CD4-positive, alpha-beta memory T cell (primary cell): Measurements from ENCODE around the gene IKBKE. TPM values are rescaled to one million over a fixed set of nuclear protein-coding genes. Genes with fewer than 3 reads are reported as not detected.

ENCODE experiments used
- CTCF ChIA-PET: fragments of 350-600 bp; sonication (Branson Sonifier 250); formaldehyde crosslinking; loops from one replicate; lab custom pipeline; 2021; ENCODE audit warnings: inconsistent platforms; ENCODE audit not compliant: partially characterized antibody; lab: Charles Lee
- POLR2A ChIA-PET: fragments of 350-600 bp; sonication (Branson Sonifier 250); formaldehyde crosslinking; loops from one replicate; lab custom pipeline; 2021; ENCODE audit not compliant: partially characterized antibody; lab: Charles Lee
- DNase-seq, 5 donors: peaks; one replicate each; pipeline versions ENCODE4 v3.0.0 to v3.0.0-alpha.2; 2020 to 2022; ENCODE audit warnings: mixed read lengths in 1 of 5
- H3K27ac ChIP-seq: one replicate; pipeline ENCODE4 v1.7.0; 2013; ENCODE audit warnings: low read depth, low read length
- H3K27me3 ChIP-seq: 2 replicates; pipeline ENCODE4 v1.7.0; 2013; ENCODE audit warnings: mild to moderate bottlenecking, low read length, moderate library complexity; ENCODE audit not compliant: insufficient read depth
- H3K36me3 ChIP-seq: 2 replicates; pipeline ENCODE4 v1.7.0; 2013; ENCODE audit warnings: mild to moderate bottlenecking, low read length, moderate library complexity; ENCODE audit not compliant: insufficient read depth
- H3K4me1 ChIP-seq: 2 replicates; pipeline ENCODE4 v1.7.0; 2013; ENCODE audit warnings: mild to moderate bottlenecking, low read length, moderate library complexity; ENCODE audit not compliant: insufficient read depth
- H3K4me3 ChIP-seq, 2 donors: one replicate each; pipeline ENCODE4 v1.7.0; 2013; ENCODE audit warnings: low read length in 2 of 2, mild to moderate bottlenecking in 1 of 2
- H3K9me3 ChIP-seq, 2 donors: one replicate each; pipeline ENCODE4 v1.7.0; 2013; ENCODE audit warnings: low read length in 2 of 2, control low read depth in 1 of 2; ENCODE audit not compliant: control insufficient read depth in 1 of 2
- H3K27ac Mint-ChIP-seq, 7 donors: one replicate each; pipeline ENCODE4 v1.8.0; 2020 to 2021; ENCODE audit warnings: mixed read lengths in 7 of 7, mild to moderate bottlenecking in 6 of 7, inconsistent platforms in 3 of 7, moderate library complexity in 3 of 7
- H3K27me3 Mint-ChIP-seq, 2 donors: one replicate each; pipeline ENCODE4 v1.8.0; 2020 to 2021; ENCODE audit warnings: mixed read lengths in 2 of 2
- H3K36me3 Mint-ChIP-seq, 2 donors: one replicate each; pipeline ENCODE4 v1.8.0; 2020 to 2021; ENCODE audit warnings: mixed read lengths in 2 of 2, inconsistent platforms in 1 of 2, mild to moderate bottlenecking in 1 of 2
- H3K4me1 Mint-ChIP-seq, 4 donors: one replicate each; pipeline ENCODE4 v1.8.0; 2020 to 2021; ENCODE audit warnings: mixed read lengths in 4 of 4, mild to moderate bottlenecking in 1 of 4
- H3K4me3 Mint-ChIP-seq, 8 donors: one replicate each; pipeline ENCODE4 v1.8.0; 2020 to 2021; ENCODE audit warnings: mixed read lengths in 8 of 8, mild to moderate bottlenecking in 7 of 8, moderate library complexity in 6 of 8, inconsistent platforms in 3 of 8
- H3K9me3 Mint-ChIP-seq, 8 donors: one replicate each; pipeline ENCODE4 v1.8.0; 2020 to 2021; ENCODE audit warnings: mixed read lengths in 8 of 8, mild to moderate bottlenecking in 5 of 8, inconsistent platforms in 3 of 8, moderate library complexity in 1 of 8
- intact Hi-C: fragments of 100-400 bp; cut with micrococcal nuclease; formaldehyde crosslinking; loops from one replicate; pipeline ENCODE4 v1.15.1; 2023
- polyA plus RNA-seq, 2 donors: library from polyadenylated mRNA; unstranded; fragments of 300-500 nt; fragmentation: Illumina TruSeq; gene quantifications; one replicate each; pipeline ENCODE4 v1.2.3, GENCODE V29; 2021
- total RNA-seq, 2 experiments: library from RNA; stranded (reverse); gene quantifications; one replicate each; pipeline ENCODE4 v1.2.3, GENCODE V29; 2021

The IKBKE gene
- total and polyA plus RNA-seq, 4 experiments from 2014 or later = 46.8 to 92.3 (median 69.0) TPM

- ChIA-PET POLR2A (interaction anchor here (1.1 to 3.4 kb wide), 3 partner anchors 11 to 127 kb away, joined by 3 to 30 read pairs (median 20); partner anchors contain the start of genes DYRK3 and IKBKE), CTCF (no interaction called here)
- H3K27me3 ChIP-seq = peaks cover 4% of the 10 kb centered on the region
- Mint-ChIP-seq H3K4me3 (peak overlapping the region; percentile 64 to 80 (median 72)), H3K27ac (peak overlapping the region in 4 of 7 donors; percentile 6 to 67 (median 39)), H3K27me3 (peaks cover 6 to 8% of the 10 kb centered on the region in 2 donors), H3K36me3 (peaks cover 0 to 2% of the 10 kb centered on the region in 2 donors), H3K4me1 (peaks cover 17 to 46% (median 33%) of the 10 kb centered on the region in 4 donors), H3K9me3 (no peaks in the 10 kb centered on the region)
- H3K4me3 ChIP-seq = peak overlapping the region in 1 of 2 donors; percentile 58
- intact Hi-C loops = no loop called here
- H3K4me1 ChIP-seq = peaks cover 45% of the 10 kb centered on the region
- no peak overlapping the region for H3K27ac ChIP-seq
- DNase-seq = no peak
- H3K36me3 ChIP-seq = no peaks in the 10 kb centered on the region
- no peaks in the 10 kb centered on the region for H3K9me3 ChIP-seq
Measured at GRCh38 chr1:206508130-206508889, 38.0 kb downstream of the IKBKE start.

- no peak for DNase-seq
- Histone ChIP-seq H3K9me3 (no peaks in the 10 kb centered on the region), H3K27ac (no peak overlapping the region), H3K4me1 (peaks cover 39% of the 10 kb centered on the region), H3K27me3 (peaks cover 4% of the 10 kb centered on the region), H3K36me3 (no peaks in the 10 kb centered on the region), H3K4me3 (no peak overlapping the region)
- intact Hi-C loops = no loop called here
- ChIA-PET CTCF (no interaction called here), POLR2A (no interaction called here)
- no peaks in the 10 kb centered on the region for H3K9me3 Mint-ChIP-seq
- H3K27me3 Mint-ChIP-seq = peaks cover 6 to 8% of the 10 kb centered on the region in 2 donors
- peak overlapping the region in 1 of 7 donors; percentile 32 for H3K27ac Mint-ChIP-seq
- H3K4me1 Mint-ChIP-seq = peaks cover 15 to 40% (median 28%) of the 10 kb centered on the region in 4 donors
- H3K36me3 Mint-ChIP-seq = peaks cover 0 to 2% of the 10 kb centered on the region in 2 donors
- peak overlapping the region; percentile 44 to 80 (median 72) for H3K4me3 Mint-ChIP-seq
Measured at GRCh38 chr1:206508956-206509355, 38.7 kb downstream of the IKBKE start.

- Histone ChIP-seq H3K27me3 (peaks cover 4% of the 10 kb centered on the region), H3K4me3 (no peak overlapping the region), H3K9me3 (no peaks in the 10 kb centered on the region), H3K27ac (no peak overlapping the region), H3K4me1 (peaks cover 31% of the 10 kb centered on the region), H3K36me3 (no peaks in the 10 kb centered on the region)
- H3K27me3 Mint-ChIP-seq = peaks cover 6 to 8% of the 10 kb centered on the region in 2 donors
- ChIA-PET CTCF (no interaction called here), POLR2A (no interaction called here)
- DNase-seq = no peak
- intact Hi-C loops = no loop called here
- H3K36me3 Mint-ChIP-seq = peaks cover 0 to 2% of the 10 kb centered on the region in 2 donors
- H3K4me1 Mint-ChIP-seq = peaks cover 9 to 32% (median 22%) of the 10 kb centered on the region in 4 donors
- no peaks in the 10 kb centered on the region for H3K9me3 Mint-ChIP-seq
- H3K4me3 Mint-ChIP-seq = peak overlapping the region in 4 of 8 donors; percentile 21 to 44 (median 34)
- no peak overlapping the region for H3K27ac Mint-ChIP-seq
Measured at GRCh38 chr1:206509612-206510257, 39.5 kb downstream of the IKBKE start.

GRCh38 chr1:206510371-206510770, 40.1 kb downstream of the IKBKE start:
- ChIA-PET CTCF (interaction anchor here (1.4 kb wide), 1 partner anchor 73 kb away, joined by 3 read pairs; no protein-coding TSS in a partner anchor), POLR2A (no interaction called here)
- Mint-ChIP-seq H3K27ac (no peak overlapping the region), H3K9me3 (no peaks in the 10 kb centered on the region), H3K36me3 (peaks cover 0 to 2% of the 10 kb centered on the region in 2 donors), H3K4me1 (peaks cover 6 to 26% (median 17%) of the 10 kb centered on the region in 4 donors), H3K4me3 (no peak overlapping the region), H3K27me3 (peaks cover 6 to 8% of the 10 kb centered on the region in 2 donors)
- Histone ChIP-seq H3K36me3 (no peaks in the 10 kb centered on the region), H3K4me3 (no peak overlapping the region), H3K9me3 (no peaks in the 10 kb centered on the region), H3K27me3 (peaks cover 4% of the 10 kb centered on the region), H3K4me1 (peaks cover 25% of the 10 kb centered on the region), H3K27ac (no peak overlapping the region)
- no peak for DNase-seq
- intact Hi-C loops = no loop called here

- DNase-seq = no peak
- intact Hi-C loops = no loop called here
- peaks cover 6 to 8% of the 10 kb centered on the region in 2 donors for H3K27me3 Mint-ChIP-seq
- Histone ChIP-seq H3K9me3 (no peaks in the 10 kb centered on the region), H3K4me1 (peaks cover 14% of the 10 kb centered on the region), H3K36me3 (no peaks in the 10 kb centered on the region), H3K4me3 (no peak overlapping the region), H3K27ac (no peak overlapping the region), H3K27me3 (peaks cover 4% of the 10 kb centered on the region)
- no peaks in the 10 kb centered on the region for H3K9me3 Mint-ChIP-seq
- no peak overlapping the region for H3K27ac Mint-ChIP-seq
- peaks cover 0 to 2% of the 10 kb centered on the region in 2 donors for H3K36me3 Mint-ChIP-seq
- no peak overlapping the region for H3K4me3 Mint-ChIP-seq
- peaks cover 3 to 14% (median 9%) of the 10 kb centered on the region in 4 donors for H3K4me1 Mint-ChIP-seq
- POLR2A ChIA-PET = no interaction called here
- CTCF ChIA-PET = interaction anchor here (1.4 kb wide), 1 partner anchor 72 kb away, joined by 3 read pairs; no protein-coding TSS in a partner anchor
Measured at GRCh38 chr1:206511362-206512057, 41.2 kb downstream of the IKBKE start.

GRCh38 chr1:206512058-206512850, 42.0 kb downstream of the IKBKE start:
- Mint-ChIP-seq H3K4me1 (peaks cover 3 to 11% (median 5%) of the 10 kb centered on the region in 4 donors), H3K36me3 (no peaks in the 10 kb centered on the region), H3K27ac (no peak overlapping the region), H3K27me3 (peaks cover 6 to 8% of the 10 kb centered on the region in 2 donors), H3K4me3 (no peak overlapping the region), H3K9me3 (no peaks in the 10 kb centered on the region)
- CTCF ChIA-PET = interaction anchor here (1.1 kb wide), 1 partner anchor 22 kb away, joined by 3 read pairs; no protein-coding TSS in a partner anchor
- no peaks in the 10 kb centered on the region for H3K36me3 ChIP-seq
- H3K4me3 ChIP-seq = no peak overlapping the region
- H3K4me1 ChIP-seq = peaks cover 10% of the 10 kb centered on the region
- H3K9me3 ChIP-seq = no peaks in the 10 kb centered on the region
- H3K27me3 ChIP-seq = peaks cover 4% of the 10 kb centered on the region
- POLR2A ChIA-PET = no interaction called here
- no peak for DNase-seq
- no peak overlapping the region for H3K27ac ChIP-seq
- intact Hi-C loops = no loop called here
